Measurements from ENCODE around the gene SCRG1. TPM values are rescaled to one million over a fixed set of nuclear protein-coding genes. Genes with fewer than 3 reads are reported as not detected.

SCRG1 gene
- total and polyA plus RNA-seq, 4 donors = 19.5 to 98.4 (median 57.7) TPM

GRCh38 chr4:173397604-173398003, 1.3 kb downstream of the SCRG1 start:
- WGBS (ENCODE audit: insufficient coverage) = no CpG with 5 or more reads among the region's 1 CpG
- peaks cover 3% of the 10 kb centered on the region for H3K4me1 ChIP-seq (ENCODE audit: control insufficient read depth, insufficient read depth, low read length)
- peak in 2 of 6 donors; percentile 18 to 46 for DNase-seq (ENCODE audit: low read depth in 4 of 6, low spot score in 6 of 6)
- no peaks in the 10 kb centered on the region for H3K36me3 ChIP-seq (ENCODE audit: control insufficient read depth, insufficient read depth, low read length)
- no peaks in the 10 kb centered on the region for H3K9me3 ChIP-seq (ENCODE audit: control insufficient read depth, insufficient read depth, low read length)
- H3K27me3 ChIP-seq (ENCODE audit: control insufficient read depth, insufficient read depth, low read length) = no peaks in the 10 kb centered on the region
- peak overlapping the region; percentile 48 for H3K4me3 ChIP-seq (ENCODE audit: low read depth, low read length)
- peak overlapping the region; percentile 89 for H3K27ac ChIP-seq (ENCODE audit: low read depth, low read length)

GRCh38 chr4:173391701-173392100, 7.2 kb downstream of the SCRG1 start:
- no peaks in the 10 kb centered on the region for H3K9me3 ChIP-seq (ENCODE audit: control insufficient read depth, insufficient read depth, low read length)
- peaks cover 4% of the 10 kb centered on the region for H3K4me1 ChIP-seq (ENCODE audit: control insufficient read depth, insufficient read depth, low read length)
- no peak overlapping the region for H3K4me3 ChIP-seq (ENCODE audit: low read depth, low read length)
- peaks cover 5% of the 10 kb centered on the region for H3K36me3 ChIP-seq (ENCODE audit: control insufficient read depth, insufficient read depth, low read length)
- no peak overlapping the region for H3K27ac ChIP-seq (ENCODE audit: low read depth, low read length)
- no peak for DNase-seq (ENCODE audit: low read depth in 4 of 6, low spot score in 6 of 6)
- no CpG with 5 or more reads among the region's 1 CpG for WGBS (ENCODE audit: insufficient coverage)
- H3K27me3 ChIP-seq (ENCODE audit: control insufficient read depth, insufficient read depth, low read length) = no peaks in the 10 kb centered on the region

DNA sequence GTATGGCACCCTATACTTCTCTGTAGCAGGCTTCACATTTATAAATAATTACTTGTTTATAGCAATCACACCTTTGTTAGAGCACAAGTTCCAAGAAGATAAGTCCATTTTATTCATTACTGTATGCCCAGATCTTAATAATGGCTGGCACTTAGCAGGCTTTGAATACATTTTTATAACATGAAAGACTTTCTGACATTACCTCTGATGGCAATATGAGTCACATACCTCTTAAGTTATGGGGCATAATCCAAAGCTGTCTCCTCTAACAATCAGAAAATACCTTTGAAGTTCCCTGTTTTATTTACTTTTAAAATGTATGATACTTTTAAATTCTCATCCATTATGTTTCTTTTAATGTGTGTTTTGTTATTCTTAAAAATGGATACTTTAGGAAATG, 12.2 kb downstream of the SCRG1 start:
- Histone ChIP-seq H3K9me3 (ENCODE audit: control insufficient read depth, insufficient read depth, low read length) (no peaks in the 10 kb centered on the region), H3K4me3 (ENCODE audit: low read depth, low read length) (no peak overlapping the region), H3K4me1 (ENCODE audit: control insufficient read depth, insufficient read depth, low read length) (peaks cover 3% of the 10 kb centered on the region), H3K27me3 (ENCODE audit: control insufficient read depth, insufficient read depth, low read length) (no peaks in the 10 kb centered on the region), H3K36me3 (ENCODE audit: control insufficient read depth, insufficient read depth, low read length) (peaks cover 5% of the 10 kb centered on the region), H3K27ac (ENCODE audit: low read depth, low read length) (no peak overlapping the region)
- no peak for DNase-seq (ENCODE audit: low read depth in 4 of 6, low spot score in 6 of 6)

DNA sequence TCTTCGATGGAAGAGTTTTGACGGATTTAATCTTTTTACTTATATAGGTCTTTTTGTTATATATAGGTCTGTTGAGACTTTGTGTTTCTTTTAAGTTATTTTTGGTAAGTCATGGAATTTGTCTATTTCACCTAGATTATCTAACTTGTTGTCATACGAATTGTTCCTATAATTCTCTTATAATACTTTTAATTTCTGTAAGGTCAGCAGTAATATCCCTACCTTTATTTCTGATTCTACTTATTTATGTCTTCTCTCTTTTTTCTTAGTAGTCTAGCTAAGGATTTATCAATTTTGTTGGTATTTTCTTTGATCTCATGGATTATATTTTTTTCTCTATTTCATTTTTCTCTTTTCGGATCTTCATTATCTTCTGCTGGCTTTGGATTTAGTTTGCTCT, 16.6 kb downstream of the SCRG1 start:
- no peak overlapping the region for H3K27ac ChIP-seq (ENCODE audit: low read depth, low read length)
- no peaks in the 10 kb centered on the region for H3K9me3 ChIP-seq (ENCODE audit: control insufficient read depth, insufficient read depth, low read length)
- H3K4me3 ChIP-seq (ENCODE audit: low read depth, low read length) = no peak overlapping the region
- no CpG with 5 or more reads among the region's 4 CpGs for WGBS (ENCODE audit: insufficient coverage)
- H3K4me1 ChIP-seq (ENCODE audit: control insufficient read depth, insufficient read depth, low read length) = no peaks in the 10 kb centered on the region
- no peaks in the 10 kb centered on the region for H3K36me3 ChIP-seq (ENCODE audit: control insufficient read depth, insufficient read depth, low read length)
- no peaks in the 10 kb centered on the region for H3K27me3 ChIP-seq (ENCODE audit: control insufficient read depth, insufficient read depth, low read length)
- no peak for DNase-seq (ENCODE audit: low read depth in 4 of 6, low spot score in 6 of 6)

GRCh38 chr4:173381610-173382009, 17.3 kb downstream of the SCRG1 start:
- no peaks in the 10 kb centered on the region for H3K9me3 ChIP-seq (ENCODE audit: control insufficient read depth, insufficient read depth, low read length)
- no peak overlapping the region for H3K4me3 ChIP-seq (ENCODE audit: low read depth, low read length)
- H3K36me3 ChIP-seq (ENCODE audit: control insufficient read depth, insufficient read depth, low read length) = peaks cover under 1% of the 10 kb centered on the region
- WGBS (ENCODE audit: insufficient coverage) = no CpG with 5 or more reads among the region's 1 CpG
- H3K27ac ChIP-seq (ENCODE audit: low read depth, low read length) = no peak overlapping the region
- peak in 1 of 6 donors; percentile 24 for DNase-seq (ENCODE audit: low read depth in 4 of 6, low spot score in 6 of 6)
- H3K27me3 ChIP-seq (ENCODE audit: control insufficient read depth, insufficient read depth, low read length) = no peaks in the 10 kb centered on the region
- H3K4me1 ChIP-seq (ENCODE audit: control insufficient read depth, insufficient read depth, low read length) = no peaks in the 10 kb centered on the region

GRCh38 chr4:173380987-173381386, 17.9 kb downstream of the SCRG1 start:
- H3K27ac ChIP-seq (ENCODE audit: low read depth, low read length) = no peak overlapping the region

GRCh38 chr4:173379929-173380328, 19.0 kb downstream of the SCRG1 start:
- no peaks in the 10 kb centered on the region for H3K27me3 ChIP-seq (ENCODE audit: control insufficient read depth, insufficient read depth, low read length)
- peaks cover 2% of the 10 kb centered on the region for H3K36me3 ChIP-seq (ENCODE audit: control insufficient read depth, insufficient read depth, low read length)
- no peaks in the 10 kb centered on the region for H3K9me3 ChIP-seq (ENCODE audit: control insufficient read depth, insufficient read depth, low read length)
- DNase-seq (ENCODE audit: low read depth in 4 of 6, low spot score in 6 of 6) = no peak
- H3K4me1 ChIP-seq (ENCODE audit: control insufficient read depth, insufficient read depth, low read length) = no peaks in the 10 kb centered on the region
- WGBS (ENCODE audit: insufficient coverage) = no CpG with 5 or more reads among the region's 3 CpGs
- H3K4me3 ChIP-seq (ENCODE audit: low read depth, low read length) = no peak overlapping the region
- H3K27ac ChIP-seq (ENCODE audit: low read depth, low read length) = no peak overlapping the region

More at GRCh38 chr4:173380987-173381386, 17.9 kb downstream of the SCRG1 start:
- Histone ChIP-seq H3K27me3 (ENCODE audit: control insufficient read depth, insufficient read depth, low read length) (no peaks in the 10 kb centered on the region), H3K4me3 (ENCODE audit: low read depth, low read length) (no peak overlapping the region), H3K9me3 (ENCODE audit: control insufficient read depth, insufficient read depth, low read length) (no peaks in the 10 kb centered on the region), H3K4me1 (ENCODE audit: control insufficient read depth, insufficient read depth, low read length) (no peaks in the 10 kb centered on the region), H3K36me3 (ENCODE audit: control insufficient read depth, insufficient read depth, low read length) (peaks cover 2% of the 10 kb centered on the region)
- DNase-seq (ENCODE audit: low read depth in 4 of 6, low spot score in 6 of 6) = no peak

- H3K27me3 ChIP-seq (ENCODE audit: control insufficient read depth, insufficient read depth, low read length) = no peaks in the 10 kb centered on the region
- no CpG with 5 or more reads among the region's 2 CpGs for WGBS (ENCODE audit: insufficient coverage)
- no peak overlapping the region for H3K27ac ChIP-seq (ENCODE audit: low read depth, low read length)
- H3K9me3 ChIP-seq (ENCODE audit: control insufficient read depth, insufficient read depth, low read length) = no peaks in the 10 kb centered on the region
- DNase-seq (ENCODE audit: low read depth in 4 of 6, low spot score in 6 of 6) = no peak
- H3K36me3 ChIP-seq (ENCODE audit: control insufficient read depth, insufficient read depth, low read length) = peaks cover 2% of the 10 kb centered on the region
- H3K4me3 ChIP-seq (ENCODE audit: low read depth, low read length) = no peak overlapping the region
- peaks cover 5% of the 10 kb centered on the region for H3K4me1 ChIP-seq (ENCODE audit: control insufficient read depth, insufficient read depth, low read length)
Measured at GRCh38 chr4:173374588-173374987, 24.3 kb downstream of the SCRG1 start.

GRCh38 chr4:173371292-173372192, 27.4 kb downstream of the SCRG1 start:
- H3K4me3 ChIP-seq (ENCODE audit: low read depth, low read length) = peak overlapping the region; percentile 96
- peaks cover 1% of the 10 kb centered on the region for H3K36me3 ChIP-seq (ENCODE audit: control insufficient read depth, insufficient read depth, low read length)
- H3K27ac ChIP-seq (ENCODE audit: low read depth, low read length) = peak overlapping the region; percentile 99
- WGBS (ENCODE audit: insufficient coverage) = under 1% methylated on average over 66 of the region's 68 CpGs
- peak; percentile 58 to 93 (median 76) for DNase-seq (ENCODE audit: low read depth in 4 of 6, low spot score in 6 of 6)
- H3K4me1 ChIP-seq (ENCODE audit: control insufficient read depth, insufficient read depth, low read length) = peaks cover 7% of the 10 kb centered on the region
- H3K9me3 ChIP-seq (ENCODE audit: control insufficient read depth, insufficient read depth, low read length) = no peaks in the 10 kb centered on the region
- H3K27me3 ChIP-seq (ENCODE audit: control insufficient read depth, insufficient read depth, low read length) = no peaks in the 10 kb centered on the region
